HG02981 (cell line): Measurements from ENCODE around the gene RPL31.

Source experiments
- ATAC-seq: cut with Tn5 transposase; IDR thresholded peaks from one replicate; pipeline ENCODE4 v1.9.1; 2021; ENCODE audit warnings: mild to moderate bottlenecking, moderate library complexity; ENCODE audit not compliant: unreplicated experiment

RPL31 gene

GRCh38 chr2:100974712-100975520 lies 27.2 kb upstream of the RPL31 start:
- ATAC-seq = no peak

GRCh38 chr2:100975521-100975785 lies 26.6 kb upstream of the RPL31 start:
- ATAC-seq = no peak

- no peak for ATAC-seq
These were observed 26.0 kb upstream of the RPL31 start for GRCh38 chr2:100976061-100976460.

- ATAC-seq = peak; percentile 61
These were observed 25.3 kb upstream of the RPL31 start for GRCh38 chr2:100976645-100977391.

GRCh38 chr2:100977511-100977910 lies 24.6 kb upstream of the RPL31 start:
- no peak for ATAC-seq

GRCh38 chr2:100978582-100979191 lies 23.4 kb upstream of the RPL31 start:
- no peak for ATAC-seq

GRCh38 chr2:100980046-100980445 lies 22.0 kb upstream of the RPL31 start:
- no peak for ATAC-seq

GRCh38 chr2:100981011-100981410 lies 21.1 kb upstream of the RPL31 start:
- no peak for ATAC-seq

- no peak for ATAC-seq
These were observed 19.6 kb upstream of the RPL31 start for GRCh38 chr2:100982431-100982861.

GRCh38 chr2:100983201-100983600 lies 18.9 kb upstream of the RPL31 start:
- ATAC-seq = no peak

GRCh38 chr2:100983684-100984310 lies 18.3 kb upstream of the RPL31 start:
- ATAC-seq = no peak

- ATAC-seq = peak; percentile 71
These were observed 17.2 kb upstream of the RPL31 start for GRCh38 chr2:100984892-100985307.

GRCh38 chr2:100986157-100986556 lies 15.9 kb upstream of the RPL31 start:
- no peak for ATAC-seq

GRCh38 chr2:100987536-100987935 lies 14.6 kb upstream of the RPL31 start:
- no peak for ATAC-seq

GRCh38 chr2:100987974-100988373 lies 14.1 kb upstream of the RPL31 start:
- no peak for ATAC-seq

- no peak for ATAC-seq
These were observed 13.3 kb upstream of the RPL31 start for GRCh38 chr2:100988630-100989417.

GRCh38 chr2:100989666-100990065 lies 12.4 kb upstream of the RPL31 start:
- ATAC-seq = no peak

GRCh38 chr2:100990166-100990565 lies 11.9 kb upstream of the RPL31 start:
- no peak for ATAC-seq

GRCh38 chr2:100990650-100991403 lies 11.3 kb upstream of the RPL31 start:
- no peak for ATAC-seq

GRCh38 chr2:100991404-100991773 lies 10.7 kb upstream of the RPL31 start:
- no peak for ATAC-seq
